Kidney (tissue), 14 donors: Measurements from ENCODE around the gene KLC1. TPM values are rescaled to one million over a fixed set of nuclear protein-coding genes. Genes with fewer than 3 reads are reported as not detected.

Source experiments
- DNase-seq, 5 donors: peaks; one replicate each; pipeline ENCODE4 v3.0.0-alpha.2; 2013 to 2020
- FAIRE-seq: peaks from 2 replicates; lab custom pipeline; 2012; peaks lifted over from hg19 to GRCh38; lab: Jason Lieb, UNC
- H3K27ac ChIP-seq, 2 donors: one replicate each; pipeline ENCODE4 v1.7.0; 2013; ENCODE audit warnings: low read depth in 2 of 2, low read length in 2 of 2, inconsistent platforms in 1 of 2
- H3K27me3 ChIP-seq: one replicate; pipeline ENCODE4 v1.7.1; 2013; ENCODE audit warnings: low read length, inconsistent platforms; ENCODE audit not compliant: control insufficient read depth, insufficient read depth
- H3K36me3 ChIP-seq, 3 donors: one replicate each; pipeline versions ENCODE4 v1.7.0 to v1.7.1; 2013; ENCODE audit warnings: low read length in 3 of 3, control low read depth in 1 of 3, inconsistent platforms in 1 of 3; ENCODE audit not compliant: insufficient read depth in 3 of 3, control insufficient read depth in 2 of 3
- H3K4me1 ChIP-seq, 3 donors: one replicate each; pipeline versions ENCODE4 v1.7.0 to v1.7.1; 2013; ENCODE audit warnings: low read length in 3 of 3, inconsistent platforms in 1 of 3, low read depth in 1 of 3; ENCODE audit not compliant: control insufficient read depth in 2 of 3, insufficient read depth in 2 of 3
- H3K4me3 ChIP-seq, 3 donors: one replicate each; pipeline versions ENCODE4 v1.7.0 to v1.8.1; 2013; ENCODE audit warnings: low read length in 3 of 3, control low read depth in 1 of 3, inconsistent platforms in 1 of 3
- H3K9ac ChIP-seq, 3 donors: one replicate each; pipeline versions ENCODE4 v1.7.0 to v1.7.1; 2013; ENCODE audit warnings: low read length in 3 of 3, control low read depth in 1 of 3, inconsistent platforms in 1 of 3
- H3K9me3 ChIP-seq, 3 donors: one replicate each; pipeline versions ENCODE4 v1.7.0 to v1.7.1; 2013; ENCODE audit warnings: low read length in 3 of 3, control low read depth in 1 of 3, inconsistent platforms in 1 of 3; ENCODE audit not compliant: control insufficient read depth in 2 of 3, insufficient read depth in 1 of 3
- CTCF ChIP-seq: IDR thresholded peaks from 3 replicates; pipeline ENCODE4 v1.5.1; 2012; ENCODE audit warnings: mild to moderate bottlenecking, moderate library complexity, borderline replicate concordance; ENCODE audit not compliant: insufficient read depth; ENCODE audit errors: extremely low read depth
- intact Hi-C: fragments of 100-400 bp; cut with DNase I; formaldehyde crosslinking; loops from one replicate; pipeline ENCODE4 v1.11.1; 2022
- polyA plus RNA-seq: library from polyadenylated mRNA; stranded (reverse); fragments of 350-450 nt; fragmentation: Illumina TruSeq; extraction: RNeasy Lipid Tissue Mini Kit (QIAGEN cat#74804); gene quantifications from one replicate; pipeline ENCODE4 v1.2.3, GENCODE V29; 2014; ENCODE audit warnings: low read depth, low replicate concordance; ENCODE audit not compliant: insufficient read depth
- total RNA-seq: library from RNA; stranded (reverse); fragmentation: NEBNext Ultra II Directional; extraction: Animal tissue kit (Norgen Biotek cat#: 25700); gene quantifications from one replicate; pipeline ENCODE4 v1.2.1, GENCODE V29; 2021
- donor health status: control.
- donor health status: control.
- donor health status: control.
- donor health status: control.
- donor health status: control.
- donor health status: DM: yes; HTN: yes; CAD: no.
- donor health status: Normal renal cell carcinoma (clear cell type).

KLC1 gene
- total and polyA plus RNA-seq, 2 donors from 2014 or later = 49.8 to 152 TPM

GRCh38 chr14:103702095-103702494 is 73.1 kb downstream of the KLC1 start:
- no peak for DNase-seq
- no peaks in the 10 kb centered on the region for H3K9me3 ChIP-seq
- H3K27me3 ChIP-seq = no peaks in the 10 kb centered on the region
- H3K4me1 ChIP-seq = peaks cover 0 to 18% (median 4%) of the 10 kb centered on the region in 3 donors
- no peak for TF ChIP-seq CTCF
- H3K27ac ChIP-seq = no peak overlapping the region
- no peak for FAIRE-seq
- intact Hi-C loops = no loop called here
- H3K9ac ChIP-seq = no peak overlapping the region
- peaks cover 0 to 16% (median 5%) of the 10 kb centered on the region in 3 donors for H3K36me3 ChIP-seq
- H3K4me3 ChIP-seq = no peak overlapping the region

DNA sequence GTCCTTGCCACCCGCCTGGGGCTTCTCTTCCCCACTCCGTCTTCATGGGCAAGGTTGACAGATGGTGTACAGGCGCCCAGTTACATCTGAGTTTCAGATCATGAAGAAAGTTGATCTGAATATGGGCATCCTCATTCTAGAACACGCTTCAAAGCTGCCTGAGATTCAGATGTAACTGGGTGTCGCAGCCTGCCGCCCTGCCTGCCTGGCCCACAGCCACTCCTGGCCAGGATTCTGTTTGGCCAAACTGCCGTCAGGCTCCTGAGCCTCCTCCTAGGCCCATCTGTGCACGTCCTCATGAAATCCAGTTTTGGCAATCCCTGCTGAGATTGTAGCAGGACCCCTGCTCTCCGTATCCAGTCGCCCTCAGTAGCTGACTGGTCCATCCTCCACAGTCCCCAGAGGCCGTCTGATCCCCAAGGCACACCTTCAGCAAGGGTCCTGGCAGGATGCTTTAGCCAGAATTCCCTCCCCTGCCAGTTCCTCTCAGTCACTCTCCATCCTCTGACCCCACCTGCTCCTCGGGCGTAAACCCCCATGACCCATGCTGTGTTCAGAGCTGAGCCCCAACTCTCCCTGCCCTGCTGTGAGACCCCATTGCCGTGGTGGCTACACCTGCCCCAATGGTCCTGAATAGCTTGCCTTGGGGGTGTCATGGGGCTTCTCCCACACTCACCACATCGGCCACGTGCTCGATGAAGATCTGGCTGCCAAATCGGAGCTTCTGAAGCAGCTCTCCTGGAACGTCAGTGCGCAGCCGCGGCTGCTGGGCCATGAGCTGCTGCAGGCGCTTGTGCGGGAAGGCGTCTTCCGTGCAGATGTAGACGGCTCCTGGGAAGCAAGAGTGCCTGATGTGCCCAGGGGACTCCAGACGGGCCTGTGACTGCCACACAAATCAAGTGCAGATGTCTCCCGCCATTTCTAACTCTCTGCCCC is 73.8 kb downstream of the KLC1 start:
- Histone ChIP-seq H3K4me3 (no peak overlapping the region), H3K27me3 (no peaks in the 10 kb centered on the region), H3K9ac (no peak overlapping the region), H3K4me1 (peaks cover 0 to 15% (median 0%) of the 10 kb centered on the region in 3 donors), H3K36me3 (peaks cover 0 to 16% (median 2%) of the 10 kb centered on the region in 3 donors), H3K9me3 (no peaks in the 10 kb centered on the region), H3K27ac (no peak overlapping the region)
- TF ChIP-seq CTCF = no peak
- intact Hi-C loops = no loop called here
- FAIRE-seq = no peak
- DNase-seq = no peak

- H3K9ac ChIP-seq = no peak overlapping the region
- TF ChIP-seq CTCF = no peak
- peaks cover 0 to 16% (median 2%) of the 10 kb centered on the region in 3 donors for H3K36me3 ChIP-seq
- no peaks in the 10 kb centered on the region for H3K27me3 ChIP-seq
- H3K9me3 ChIP-seq = no peaks in the 10 kb centered on the region
- no peak overlapping the region for H3K4me3 ChIP-seq
- peaks cover 0 to 15% (median 0%) of the 10 kb centered on the region in 3 donors for H3K4me1 ChIP-seq
- H3K27ac ChIP-seq = no peak overlapping the region
- FAIRE-seq = no peak
- DNase-seq = no peak
- intact Hi-C loops = no loop called here
These were observed 74.7 kb downstream of the KLC1 start for GRCh38 chr14:103703433-103704385.
